RKO (cell line): Measurements from ENCODE around the gene PSMG2.

ENCODE experiments used
- DNase-seq: peaks from one replicate; pipeline ENCODE4 v3.0.0-alpha.2; 2016; ENCODE audit warnings: low spot score

The PSMG2 gene

GRCh38 chr18:12766986-12767433 is 64.2 kb downstream of the PSMG2 start:
- no peak for DNase-seq

GRCh38 chr18:12767580-12768155 is 64.8 kb downstream of the PSMG2 start:
- no peak for DNase-seq

- peak; percentile 14 for DNase-seq
These were observed 65.8 kb downstream of the PSMG2 start for GRCh38 chr18:12768625-12769024.

GRCh38 chr18:12769136-12769535 is 66.3 kb downstream of the PSMG2 start:
- DNase-seq, result no peak

- DNase-seq, result no peak
These were observed 67.0 kb downstream of the PSMG2 start for GRCh38 chr18:12769644-12770440.

GRCh38 chr18:12770469-12771219 is 67.8 kb downstream of the PSMG2 start:
- DNase-seq, result no peak

GRCh38 chr18:12772111-12772510 is 69.3 kb downstream of the PSMG2 start:
- no peak for DNase-seq

- DNase-seq, result no peak
These were observed 70.5 kb downstream of the PSMG2 start for GRCh38 chr18:12773369-12773768.

- DNase-seq, result no peak
These were observed 72.1 kb downstream of the PSMG2 start for GRCh38 chr18:12774982-12775381.
